ENCODE results near the gene PPIL6.
"Not testable (repeated sequence)": the region's sequence is repeated elsewhere in the genome, so short reads cannot be mapped to it uniquely, and the experiment has no call there.

The PPIL6 gene

DNA sequence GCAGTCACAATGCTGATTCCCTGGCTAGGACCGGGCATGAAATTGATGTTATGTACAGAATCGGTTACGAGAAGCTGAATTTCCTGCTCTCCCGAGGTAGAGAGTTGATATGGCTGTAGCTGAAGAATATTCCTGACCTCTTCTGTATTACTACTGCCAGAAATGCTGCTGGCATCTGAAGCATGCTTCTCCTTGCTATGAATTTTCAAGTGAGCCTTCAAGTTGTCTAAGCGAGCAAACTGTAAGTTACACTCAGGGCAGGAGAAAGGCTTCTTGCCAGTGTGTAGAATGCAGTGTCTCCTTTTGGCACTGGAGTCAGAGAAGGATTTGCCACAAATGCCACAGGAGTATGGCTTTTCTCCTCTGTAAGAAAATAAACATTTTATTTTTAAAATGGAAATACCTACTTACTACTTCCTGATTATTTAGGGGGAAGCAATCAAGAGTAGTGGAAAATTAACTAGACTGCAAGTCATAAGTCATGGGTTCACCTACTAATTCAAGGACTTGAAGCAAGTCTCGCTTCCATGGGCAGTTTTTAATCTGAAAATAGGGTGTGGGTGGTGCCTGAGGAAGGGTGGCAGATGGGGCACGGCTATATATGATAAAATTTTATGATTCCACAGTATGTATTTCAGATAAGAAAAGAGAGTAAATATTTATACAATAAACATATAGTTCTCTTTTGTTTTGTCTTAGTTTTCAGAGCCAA, 25.9 kb upstream of the PPIL6 start:
- no peak for DNase-seq (ENCODE audit: low read depth)

DNA sequence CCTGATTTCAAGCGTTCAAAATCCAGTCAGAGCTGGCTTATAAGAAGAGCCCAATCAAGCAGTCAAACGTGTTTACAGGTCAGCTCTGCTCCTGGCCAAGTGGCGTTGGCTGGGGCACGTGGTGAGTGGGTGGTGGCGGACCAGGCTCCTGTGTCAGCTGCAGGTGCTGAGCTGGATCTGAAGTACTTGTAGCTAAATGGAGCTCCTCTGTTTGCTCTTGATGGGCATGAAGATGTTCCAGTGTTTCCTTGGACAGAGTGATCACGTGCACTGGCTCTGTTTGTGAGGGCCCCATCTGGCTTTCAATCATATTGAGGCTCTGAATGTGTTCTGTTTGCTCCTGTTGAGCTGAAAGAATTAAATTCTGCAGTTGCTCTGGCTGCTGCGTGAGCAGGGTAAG, 25.3 kb upstream of the PPIL6 start:
- no peak for DNase-seq (ENCODE audit: low read depth)

DNA sequence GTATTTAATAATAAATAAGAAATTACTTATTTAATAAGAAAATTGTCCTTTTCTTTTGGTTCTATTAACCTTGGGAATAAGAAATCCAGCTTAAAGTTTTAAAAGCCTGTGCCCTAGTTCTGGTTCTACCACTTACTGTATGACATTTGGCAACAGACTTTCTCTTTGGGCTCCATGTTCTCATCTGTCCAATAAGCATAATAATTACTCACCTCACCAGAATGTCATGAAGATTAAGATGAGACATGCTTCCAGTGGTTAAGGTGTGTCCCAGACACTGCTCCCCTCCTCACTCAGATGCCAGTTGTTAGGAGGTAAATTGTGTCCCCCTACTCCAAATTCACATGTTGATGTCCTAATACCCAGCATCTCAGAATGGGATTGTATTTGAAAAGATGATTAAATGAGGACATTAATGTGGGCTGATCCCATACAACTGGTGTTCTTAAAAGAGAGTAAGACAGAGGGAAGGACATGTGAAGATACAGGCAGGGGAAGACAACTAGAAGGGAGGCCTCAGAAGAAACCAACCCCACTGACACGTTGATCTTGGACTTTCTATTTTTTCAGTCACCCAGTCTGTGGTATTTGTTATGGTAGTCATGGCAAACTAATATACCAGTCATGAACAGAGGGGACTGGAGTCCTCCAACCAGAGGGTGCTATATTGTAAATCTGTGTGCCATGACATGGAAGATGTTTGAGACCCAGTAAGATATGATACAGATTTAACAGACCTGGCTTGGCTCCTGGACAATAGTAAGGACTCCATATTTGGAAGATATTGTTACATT, 21.5 kb upstream of the PPIL6 start:
- no peak for DNase-seq (ENCODE audit: low read depth)

- DNase-seq (ENCODE audit: low read depth), result not testable (repeated sequence)
Measured at GRCh38 chr6:109461205-109461604, 20.8 kb upstream of the PPIL6 start.

DNA sequence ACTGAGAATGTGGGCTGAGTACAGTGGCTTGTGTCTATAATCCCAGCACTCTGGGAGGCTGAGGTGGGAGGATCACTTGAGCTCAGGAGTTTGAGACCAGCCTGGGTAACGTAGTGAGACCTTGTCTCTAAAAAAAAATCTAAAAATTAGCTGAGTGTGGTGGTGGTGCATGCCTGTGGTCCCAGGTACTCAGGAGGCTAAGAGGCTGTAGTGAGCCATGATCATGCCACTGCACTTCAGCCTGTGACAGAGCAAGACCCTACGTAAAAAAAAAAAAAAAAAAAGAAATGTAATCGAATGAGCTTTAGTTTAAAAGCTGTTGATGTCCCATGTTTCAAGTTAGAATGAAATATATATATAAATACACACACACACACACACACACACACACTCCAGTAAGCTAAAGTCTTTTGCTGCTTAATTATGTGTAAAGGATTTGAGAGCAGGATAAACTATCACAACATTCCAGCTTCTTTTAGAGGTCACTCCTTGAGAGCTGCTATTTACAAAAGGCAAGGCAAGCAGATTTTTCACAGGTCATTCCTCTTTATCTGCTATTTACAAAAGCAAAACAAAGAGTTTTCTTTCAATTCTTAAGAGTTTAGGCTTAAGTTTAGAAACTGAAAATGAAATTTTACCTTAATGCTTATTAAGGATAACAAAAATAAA, 19.9 kb upstream of the PPIL6 start:
- DNase-seq (ENCODE audit: low read depth), result no peak

DNA sequence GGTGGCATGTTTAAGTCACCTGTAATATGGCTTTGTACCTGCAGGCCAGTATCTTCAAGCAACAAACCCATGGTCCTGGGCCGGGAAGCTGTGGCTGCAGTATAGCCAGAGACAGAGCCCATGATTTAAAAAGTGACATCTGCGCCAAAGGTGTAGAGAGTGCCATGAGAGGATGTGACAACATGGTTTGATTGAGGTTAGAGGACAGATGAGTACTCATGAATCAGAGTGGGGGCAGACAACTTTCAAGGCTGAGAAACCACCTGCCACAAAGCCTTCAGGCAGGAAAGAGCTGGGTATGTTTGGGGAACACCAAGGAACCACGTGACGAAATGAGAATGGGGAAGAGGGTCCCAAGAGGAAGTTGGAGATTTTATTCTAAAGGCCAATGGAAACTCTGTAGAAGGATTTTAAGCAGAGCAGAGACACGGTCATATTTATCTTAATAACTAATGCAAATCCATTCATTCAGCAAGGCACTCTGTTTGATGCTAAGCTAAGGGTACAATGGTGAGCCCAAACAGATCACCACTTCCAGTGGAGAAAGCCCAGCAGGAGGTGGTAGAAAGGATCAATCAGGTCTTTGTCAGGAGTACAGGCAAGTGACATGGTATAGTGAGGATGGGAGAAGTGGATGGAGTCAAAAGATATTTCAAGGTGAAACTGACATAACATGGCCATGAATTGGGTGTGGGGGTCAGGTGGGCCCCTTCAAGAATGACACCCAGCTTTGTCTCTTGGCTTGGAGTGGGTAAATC, 18.5 kb upstream of the PPIL6 start:
- no peak for DNase-seq (ENCODE audit: low read depth)

- DNase-seq (ENCODE audit: low read depth), result no peak
Measured at GRCh38 chr6:109457562-109457996, 17.2 kb upstream of the PPIL6 start.

DNA sequence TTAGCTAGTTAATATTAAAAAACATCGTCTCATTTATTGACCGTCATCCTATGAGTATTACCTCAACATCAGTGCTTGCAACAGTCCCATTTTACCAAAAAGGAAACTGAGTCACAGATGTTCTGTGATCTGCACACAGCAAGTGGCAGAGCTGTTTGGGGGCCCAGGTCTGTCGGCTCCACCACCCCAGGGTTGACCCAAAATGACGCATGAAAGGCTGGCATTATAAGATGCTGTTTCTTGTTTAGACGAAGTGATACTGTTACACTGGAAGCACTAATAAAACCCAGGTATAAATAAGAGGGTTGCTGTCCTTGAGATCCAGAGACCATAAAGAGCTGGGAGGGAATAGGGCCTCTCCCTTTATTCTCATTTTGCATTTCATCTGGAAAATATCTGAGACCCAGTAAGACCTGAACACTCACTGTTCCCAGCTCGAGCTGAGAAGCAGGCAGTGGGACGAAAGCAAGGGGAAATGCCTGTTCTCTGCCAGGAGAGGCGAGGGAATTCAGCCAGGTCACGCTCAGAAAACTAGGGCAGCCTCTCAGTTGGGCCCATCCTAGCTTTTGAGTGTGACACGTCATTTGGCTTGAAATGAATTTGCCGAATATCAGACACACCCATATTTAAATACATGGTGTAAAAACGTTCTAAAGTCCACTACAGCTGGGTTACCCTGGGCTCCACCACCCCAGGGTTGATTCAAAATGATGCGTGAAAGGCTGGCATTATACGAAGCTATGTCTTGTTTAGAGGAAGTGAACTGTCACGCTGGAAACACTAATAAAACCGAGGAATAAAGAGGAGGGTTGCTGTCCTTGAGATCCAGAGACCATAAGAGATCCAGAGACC, 16.5 kb upstream of the PPIL6 start:
- no peak for DNase-seq (ENCODE audit: low read depth)

GRCh38 chr6:109456111-109456583, 15.7 kb upstream of the PPIL6 start:
- DNase-seq (ENCODE audit: low read depth), result no peak

DNA sequence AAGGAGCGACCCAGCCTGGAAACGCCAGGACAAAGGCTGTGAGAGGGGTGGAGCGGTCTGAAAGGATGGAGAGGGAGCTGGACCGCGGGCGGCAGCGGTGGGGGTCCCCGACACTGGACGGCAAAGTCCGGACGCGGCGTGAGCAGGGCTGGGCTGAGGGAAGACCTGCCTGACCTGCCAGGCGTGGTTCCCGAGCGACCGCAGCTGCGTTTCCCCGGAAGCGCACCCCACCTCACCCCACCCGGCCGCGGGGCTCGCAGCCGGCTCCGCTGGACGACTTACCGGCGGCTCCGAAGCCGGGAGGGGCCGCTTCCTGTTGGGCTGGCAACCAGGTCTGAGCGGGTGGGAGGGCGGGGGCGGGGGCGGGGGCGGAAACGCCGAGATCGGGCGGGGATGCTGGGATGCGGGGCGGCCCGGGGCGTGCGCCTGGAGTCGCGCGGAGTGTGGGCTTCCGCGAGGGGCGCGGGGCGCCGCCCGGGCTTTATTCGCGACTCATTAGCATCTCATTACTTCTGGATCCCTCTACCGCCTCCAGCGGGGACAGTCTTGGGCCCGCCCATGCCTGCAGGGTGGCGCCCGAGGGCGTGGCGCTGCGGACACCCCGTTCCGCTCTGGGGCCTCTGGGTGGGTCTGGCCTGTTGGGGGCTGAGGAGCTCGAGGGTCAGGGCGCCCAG, 15.1 kb upstream of the PPIL6 start, which contains the start of gene MICAL1:
Gene MICAL1 (minus strand): TSS at position 336 of the 674 bp plus-strand sequence. CDS start 1,576 bp downstream, outside the sequence.
- DNase-seq (ENCODE audit: low read depth), result peak; percentile 46

GRCh38 chr6:109454496-109455436, 14.3 kb upstream of the PPIL6 start:
- peak; percentile 52 for DNase-seq (ENCODE audit: low read depth)

DNA sequence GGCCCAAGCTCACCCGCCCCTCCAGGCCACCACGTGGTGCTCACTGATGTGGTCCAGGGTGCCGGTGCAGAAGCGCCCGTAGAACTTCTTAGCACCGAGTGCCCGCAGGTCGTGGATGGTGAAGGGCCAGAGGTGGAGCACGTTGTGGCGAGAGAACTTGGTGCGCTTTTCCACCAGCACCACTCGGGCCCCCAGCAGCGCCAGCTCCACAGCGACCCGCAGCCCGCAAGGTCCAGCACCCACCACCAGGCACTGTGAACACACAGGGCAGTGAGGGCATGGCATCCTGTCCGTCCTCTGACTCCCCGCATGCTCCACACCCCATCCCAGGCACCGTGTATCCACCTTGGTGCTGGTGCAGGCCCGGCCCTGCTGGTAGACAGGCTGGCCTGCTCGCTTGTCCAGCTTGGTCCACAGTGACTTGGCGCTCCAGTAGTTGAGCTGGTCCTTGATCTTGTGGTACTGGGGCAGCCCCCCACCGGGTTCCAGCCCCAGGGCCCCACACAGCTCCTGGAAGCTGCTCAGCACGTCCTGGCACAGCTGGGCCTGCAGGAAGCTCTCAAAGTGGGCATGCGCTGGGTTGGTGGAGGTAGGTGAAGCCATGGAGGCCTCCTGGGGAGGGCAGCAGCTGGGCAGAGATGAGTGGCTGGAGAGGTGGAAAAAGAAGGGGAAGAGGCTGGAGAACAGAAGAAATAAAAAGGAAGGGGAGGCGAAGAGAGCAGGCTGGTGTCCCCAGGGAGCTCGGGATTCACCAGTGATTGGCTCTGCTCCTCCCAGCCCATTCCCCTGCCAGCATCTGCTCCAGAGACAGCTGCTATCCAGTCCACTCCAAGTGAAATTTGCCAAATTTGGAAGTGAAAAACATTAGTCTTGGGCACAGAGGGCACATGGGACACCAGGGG, 13.4 kb upstream of the PPIL6 start:
- no peak for DNase-seq (ENCODE audit: low read depth)

DNA sequence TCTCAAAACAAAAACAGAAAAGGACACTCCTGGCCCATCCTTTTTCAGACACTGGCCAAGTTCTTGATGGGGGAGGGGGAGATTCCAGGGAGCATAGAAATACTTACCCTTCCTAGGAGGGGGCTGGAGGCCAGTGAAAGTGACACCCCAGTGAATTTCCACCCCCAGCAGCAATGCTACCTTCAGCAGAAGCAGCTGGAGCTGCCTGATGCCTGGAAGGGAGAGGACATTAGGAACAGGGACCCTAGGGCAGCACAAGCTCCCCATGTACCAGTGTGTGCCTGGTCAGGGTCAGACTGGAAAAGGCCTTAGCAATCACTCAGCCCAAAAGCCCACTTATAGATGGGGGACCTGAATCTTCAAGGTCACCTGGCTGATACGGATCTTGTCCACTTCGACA, 12.7 kb upstream of the PPIL6 start:
- no peak for DNase-seq (ENCODE audit: low read depth)

GRCh38 chr6:109452181-109452580, 11.8 kb upstream of the PPIL6 start:
- no peak for DNase-seq (ENCODE audit: low read depth)

GRCh38 chr6:109451376-109451775, 10.9 kb upstream of the PPIL6 start:
- DNase-seq (ENCODE audit: low read depth), result no peak

DNA sequence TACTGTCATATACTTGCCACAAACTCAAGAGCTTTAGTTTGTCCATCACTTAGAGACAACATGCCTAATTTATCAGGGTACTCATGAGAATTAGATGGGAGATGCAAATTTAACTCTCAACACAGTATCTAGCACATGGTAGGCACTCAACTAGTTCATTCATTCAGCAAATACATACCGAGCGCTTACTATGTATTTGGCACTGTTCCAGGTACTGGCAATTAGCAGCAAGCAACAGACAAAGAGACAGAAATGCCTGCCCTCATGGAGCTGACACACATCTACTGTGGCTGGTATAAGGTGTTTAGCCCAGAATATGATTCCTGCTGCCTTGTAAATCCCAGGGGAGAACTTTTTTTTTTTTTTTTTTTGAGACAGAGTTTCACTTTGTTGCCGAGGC, 10.4 kb upstream of the PPIL6 start:
- DNase-seq (ENCODE audit: low read depth), result no peak

DNA sequence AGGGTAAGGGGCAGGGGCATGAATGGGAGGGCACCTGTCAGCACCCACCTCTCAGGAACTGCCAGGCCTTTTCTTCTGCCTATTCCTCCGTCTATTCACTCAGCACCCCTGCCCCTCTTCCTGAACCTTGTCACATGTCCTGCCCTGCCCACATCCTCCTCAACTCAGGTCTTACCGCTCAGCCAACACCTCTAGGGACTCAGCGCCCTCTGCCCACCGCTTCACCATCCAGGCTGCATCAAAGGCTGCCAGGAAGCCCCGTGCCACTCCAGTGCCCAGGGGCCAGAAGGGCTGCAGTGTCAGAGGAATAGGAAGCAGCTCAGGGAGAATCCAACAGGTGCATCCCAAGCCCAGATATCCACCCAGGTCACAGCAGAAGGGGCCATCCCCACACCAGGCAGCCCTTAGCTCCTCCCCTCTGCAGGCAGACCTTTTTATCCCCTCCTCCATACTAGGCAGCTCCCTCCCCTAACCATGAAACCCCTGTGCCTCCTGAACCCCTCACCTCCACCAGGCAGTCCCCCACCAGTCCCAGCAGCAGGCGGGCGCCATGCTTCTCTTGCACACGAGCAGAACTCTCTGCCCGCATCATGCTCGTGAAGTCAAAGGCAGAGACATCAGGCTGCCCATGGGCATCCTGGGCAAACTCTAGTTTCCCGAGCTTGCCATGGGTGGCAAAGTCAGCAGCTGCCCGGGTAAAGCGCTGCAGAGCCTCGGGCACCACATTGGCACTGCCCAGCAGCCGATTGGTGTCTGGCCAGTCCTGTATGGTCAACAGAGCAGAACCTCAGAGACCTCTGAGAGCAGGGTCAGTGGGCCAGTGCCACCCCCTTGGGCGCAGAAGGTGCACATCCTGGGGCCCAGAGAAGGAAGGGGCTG, 9.6 kb upstream of the PPIL6 start:
- no peak for DNase-seq (ENCODE audit: low read depth)
